GM19240 (cell line): ENCODE measurements around the gene AMFR.

Source experiments
- DNase-seq: peaks from one replicate; pipeline ENCODE4 v3.0.0; 2011; ENCODE audit warnings: low spot score; ENCODE audit not compliant: insufficient read length

Gene AMFR

GRCh38 chr16:56363181-56363716, 62.1 kb downstream of the AMFR start:
- DNase-seq, result no peak

- DNase-seq, result no peak
Observed at GRCh38 chr16:56362706-56363105, 62.6 kb downstream of the AMFR start.

- no peak for DNase-seq
Observed at GRCh38 chr16:56362057-56362655, 63.2 kb downstream of the AMFR start.

GRCh38 chr16:56360117-56361008, 65.0 kb downstream of the AMFR start:
- DNase-seq, result no peak

GRCh38 chr16:56357765-56358322, 67.5 kb downstream of the AMFR start:
- no peak for DNase-seq

GRCh38 chr16:56357241-56357764, 68.0 kb downstream of the AMFR start:
- no peak for DNase-seq

GRCh38 chr16:56356276-56357240, 68.8 kb downstream of the AMFR start:
- DNase-seq, result peak; percentile 99

GRCh38 chr16:56355786-56356275, 69.5 kb downstream of the AMFR start:
- no peak for DNase-seq

GRCh38 chr16:56355221-56355620, 70.1 kb downstream of the AMFR start:
- no peak for DNase-seq

GRCh38 chr16:56354746-56355145, 70.6 kb downstream of the AMFR start:
- no peak for DNase-seq

GRCh38 chr16:56354016-56354415, 71.3 kb downstream of the AMFR start:
- no peak for DNase-seq

GRCh38 chr16:56353054-56353921, 72.1 kb downstream of the AMFR start:
- DNase-seq, result no peak

- no peak for DNase-seq
Observed at GRCh38 chr16:56352351-56353053, 72.8 kb downstream of the AMFR start.

GRCh38 chr16:56351481-56351880, 73.9 kb downstream of the AMFR start:
- DNase-seq, result no peak

GRCh38 chr16:56350491-56351405, 74.6 kb downstream of the AMFR start:
- no peak for DNase-seq

- no peak for DNase-seq
Observed at GRCh38 chr16:56349711-56350161, 75.6 kb downstream of the AMFR start.

GRCh38 chr16:56349086-56349415, 76.3 kb downstream of the AMFR start:
- DNase-seq, result no peak
